Ishikawa (cell line): ENCODE measurements around the gene HFE.

Source experiments
- EP300 ChIP-seq: IDR thresholded peaks from 2 replicates; pipeline ENCODE4 v1.6.1; 2012; ENCODE audit warnings: borderline replicate concordance
- MAX ChIP-seq: IDR thresholded peaks from 2 replicates; pipeline ENCODE4 v1.6.1; 2012
- RAD21 ChIP-seq: IDR thresholded peaks from 2 replicates; pipeline ENCODE4 v1.6.1; 2012; ENCODE audit warnings: low read depth
- TAF1 ChIP-seq: IDR thresholded peaks from 2 replicates; pipeline ENCODE4 v1.6.1; 2012; ENCODE audit warnings: low read depth, mild to moderate bottlenecking
- ZBTB7A ChIP-seq: IDR thresholded peaks from 2 replicates; pipeline ENCODE4 v1.6.1; 2012; ENCODE audit warnings: low read depth

- TF ChIP-seq ZBTB7A = no peak
- TF ChIP-seq EP300 = no peak
- no peak for TF ChIP-seq MAX
- TF ChIP-seq TAF1 = no peak
- no peak for TF ChIP-seq RAD21
Observed at GRCh38 chr6:26129656-26130055, 42.4 kb downstream of the HFE start.
